ENCODE measurements around the gene PHF12.

- TF ChIP-seq CTCF (IDR thresholded peaks at IDR 0.05) (no peak), POLR2A (IDR thresholded peaks at IDR 0.05) (no peak)
Measured at GRCh38 chr17:28865946-28866752, 85.2 kb downstream of the PHF12 start.
